Fibroblast of lung (primary cell): ENCODE measurements around the gene CBLC.

Experiments used
- CTCF ChIP-seq, 2 donors: IDR thresholded peaks in 1 of 2; conservative IDR thresholded peaks in 1 of 2; 1 replicate in 1 of 2; 2 replicates in 1 of 2; pipeline ENCODE4 v1.5.1; 2011 to 2012; ENCODE audit warnings: low read length in 2 of 2, control low read depth in 1 of 2, inconsistent platforms in 1 of 2, low read depth in 1 of 2, mild to moderate bottlenecking in 1 of 2
- EZH2 ChIP-seq: IDR thresholded peaks from 2 replicates; pipeline ENCODE4 v1.5.1; 2012; ENCODE audit warnings: low read length, control low read depth, mild to moderate bottlenecking; ENCODE audit errors: missing control alignments

GRCh38 chr19:44808463-44809371, 31.0 kb downstream of the CBLC start, which contains the start of gene BCAM:
- TF ChIP-seq CTCF (conservative IDR thresholded peaks at IDR 0.05 in 1 of 2, IDR thresholded peaks at IDR 0.05 in 1 of 2; ENCODE audit: low read depth in 1 of 2, low read length in 2 of 2) (no peak), EZH2 (no peak)
